Activated T-cell treated with anti-CD3 and anti-CD28 coated beads, Interleukin-2, amount 50 U/mL, for 72 hours (primary cell): ENCODE data around the gene UBL7. TPM values are rescaled to one million over a fixed set of nuclear protein-coding genes. Genes with fewer than 3 reads are reported as not detected.

Experiments
- ATAC-seq, 2 donors: fragments of 150-1000 bp; cut with Tn5 transposase; replicated peaks in 1 of 2; 2 replicates each; pipeline ENCODE4 v1.10.0; 2021; ENCODE audit warnings: moderate library complexity in 2 of 2, mild to moderate bottlenecking in 1 of 2
- DNase-seq, 2 donors: peaks; one replicate each; pipeline ENCODE4 v3.0.0; 2021 to 2022; ENCODE audit warnings: mixed read lengths in 1 of 2
- H3K27ac Mint-ChIP-seq: one replicate; pipeline ENCODE4 v1.8.0; 2022; ENCODE audit warnings: mild to moderate bottlenecking, moderate library complexity, mixed read lengths
- H3K27me3 Mint-ChIP-seq: one replicate; pipeline ENCODE4 v1.8.0; 2022; ENCODE audit warnings: low read depth, mixed read lengths
- H3K36me3 Mint-ChIP-seq, 2 donors: one replicate each; pipeline ENCODE4 v1.8.0; 2022; ENCODE audit warnings: mixed read lengths in 2 of 2, mild to moderate bottlenecking in 1 of 2; ENCODE audit not compliant: insufficient read depth in 2 of 2
- H3K4me1 Mint-ChIP-seq: one replicate; pipeline ENCODE4 v1.8.0; 2022; ENCODE audit warnings: low read depth, mixed read lengths
- H3K4me3 Mint-ChIP-seq, 2 donors: one replicate each; pipeline ENCODE4 v1.8.0; 2022; ENCODE audit warnings: mild to moderate bottlenecking in 2 of 2, mixed read lengths in 2 of 2, moderate library complexity in 2 of 2
- H3K9me3 Mint-ChIP-seq, 2 donors: one replicate each; pipeline ENCODE4 v1.8.0; 2022; ENCODE audit warnings: mixed read lengths in 2 of 2
- total RNA-seq, 2 donors: library from RNA; stranded (reverse); gene quantifications; one replicate each; pipeline ENCODE4 v1.2.3, GENCODE V29; 2022

Gene UBL7
- total RNA-seq, 2 donors from 2014 or later, result 47.8 to 55.1 TPM

DNA sequence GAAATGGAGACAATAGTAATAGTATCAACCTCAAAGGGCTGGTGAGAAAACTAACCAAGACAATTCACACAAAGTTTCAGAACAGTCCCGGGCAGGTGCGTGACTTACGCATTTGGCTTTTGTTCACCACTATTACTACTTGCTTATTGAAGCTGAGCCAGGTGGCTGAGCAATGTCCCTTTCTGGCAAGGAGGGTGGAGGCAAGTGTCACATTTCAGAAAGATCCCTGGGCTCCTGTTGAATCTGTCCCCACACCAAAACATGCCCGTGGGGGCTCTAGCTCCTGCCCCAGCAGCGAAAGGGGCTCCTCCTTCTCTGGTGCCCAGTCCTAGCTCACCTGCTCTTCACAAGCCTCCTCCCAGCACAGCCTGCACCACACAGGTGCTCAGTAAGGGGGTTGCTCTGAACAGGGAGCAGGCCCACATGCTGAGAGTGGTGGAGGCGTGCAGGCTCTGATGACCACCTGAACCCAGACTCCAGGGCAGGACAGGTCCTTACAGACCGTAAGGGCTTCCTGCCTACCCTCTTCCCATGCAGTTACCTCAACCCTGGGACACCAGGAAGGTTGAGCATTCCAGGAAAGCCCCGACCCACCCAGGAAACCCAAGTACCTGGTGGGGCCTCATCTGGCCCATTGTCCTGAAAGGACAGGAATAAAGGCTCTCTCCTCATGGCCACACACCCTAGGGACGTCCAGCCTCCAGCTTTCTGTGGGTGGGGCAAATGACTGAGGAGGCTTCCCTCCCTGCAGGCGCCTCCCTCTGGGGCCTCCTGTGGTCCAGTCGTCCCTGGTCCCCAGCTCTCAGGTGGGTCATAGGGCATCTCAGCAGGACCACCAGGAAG is 59.8 kb downstream of the UBL7 start:
- Mint-ChIP-seq H3K4me1 (peaks cover 95% of the 10 kb centered on the region), H3K36me3 (no peaks in the 10 kb centered on the region), H3K4me3 (peak overlapping the region; percentile 42 to 67), H3K27me3 (no peaks in the 10 kb centered on the region), H3K9me3 (no peaks in the 10 kb centered on the region), H3K27ac (peak overlapping the region; percentile 79)
- DNase-seq (peak; percentile 50 to 76), ATAC-seq (peak; percentile 20 to 36)

- H3K4me3 Mint-ChIP-seq, result peak overlapping the region; percentile 42 to 67
- H3K4me1 Mint-ChIP-seq, result peaks cover 95% of the 10 kb centered on the region
- ATAC-seq (peak; percentile 4 to 24), DNase-seq (peak; percentile 43 to 66)
- H3K36me3 Mint-ChIP-seq, result no peaks in the 10 kb centered on the region
- no peaks in the 10 kb centered on the region for H3K9me3 Mint-ChIP-seq
- H3K27ac Mint-ChIP-seq, result peak overlapping the region; percentile 79
- H3K27me3 Mint-ChIP-seq, result no peaks in the 10 kb centered on the region
Observed at GRCh38 chr15:74400313-74400860, 60.6 kb downstream of the UBL7 start.

- Mint-ChIP-seq H3K4me1 (peaks cover 100% of the 10 kb centered on the region), H3K27ac (peak overlapping the region; percentile 79), H3K27me3 (no peaks in the 10 kb centered on the region), H3K4me3 (peak overlapping the region; percentile 42 to 67), H3K9me3 (no peaks in the 10 kb centered on the region), H3K36me3 (no peaks in the 10 kb centered on the region)
- peak; percentile 67 to 75 for DNase-seq
- ATAC-seq, result peak; percentile 4 to 16
Observed at GRCh38 chr15:74399511-74400312, 61.2 kb downstream of the UBL7 start.

GRCh38 chr15:74399100-74399499 is 61.9 kb downstream of the UBL7 start:
- Mint-ChIP-seq H3K27me3 (no peaks in the 10 kb centered on the region), H3K27ac (peak overlapping the region; percentile 63), H3K4me1 (peaks cover 100% of the 10 kb centered on the region), H3K36me3 (no peaks in the 10 kb centered on the region), H3K4me3 (peak overlapping the region; percentile 33 to 46), H3K9me3 (no peaks in the 10 kb centered on the region)
- ATAC-seq (no peak), DNase-seq (no peak)

GRCh38 chr15:74398183-74398582 is 62.8 kb downstream of the UBL7 start:
- no peaks in the 10 kb centered on the region for H3K9me3 Mint-ChIP-seq
- no peaks in the 10 kb centered on the region for H3K27me3 Mint-ChIP-seq
- DNase-seq, result no peak

DNA sequence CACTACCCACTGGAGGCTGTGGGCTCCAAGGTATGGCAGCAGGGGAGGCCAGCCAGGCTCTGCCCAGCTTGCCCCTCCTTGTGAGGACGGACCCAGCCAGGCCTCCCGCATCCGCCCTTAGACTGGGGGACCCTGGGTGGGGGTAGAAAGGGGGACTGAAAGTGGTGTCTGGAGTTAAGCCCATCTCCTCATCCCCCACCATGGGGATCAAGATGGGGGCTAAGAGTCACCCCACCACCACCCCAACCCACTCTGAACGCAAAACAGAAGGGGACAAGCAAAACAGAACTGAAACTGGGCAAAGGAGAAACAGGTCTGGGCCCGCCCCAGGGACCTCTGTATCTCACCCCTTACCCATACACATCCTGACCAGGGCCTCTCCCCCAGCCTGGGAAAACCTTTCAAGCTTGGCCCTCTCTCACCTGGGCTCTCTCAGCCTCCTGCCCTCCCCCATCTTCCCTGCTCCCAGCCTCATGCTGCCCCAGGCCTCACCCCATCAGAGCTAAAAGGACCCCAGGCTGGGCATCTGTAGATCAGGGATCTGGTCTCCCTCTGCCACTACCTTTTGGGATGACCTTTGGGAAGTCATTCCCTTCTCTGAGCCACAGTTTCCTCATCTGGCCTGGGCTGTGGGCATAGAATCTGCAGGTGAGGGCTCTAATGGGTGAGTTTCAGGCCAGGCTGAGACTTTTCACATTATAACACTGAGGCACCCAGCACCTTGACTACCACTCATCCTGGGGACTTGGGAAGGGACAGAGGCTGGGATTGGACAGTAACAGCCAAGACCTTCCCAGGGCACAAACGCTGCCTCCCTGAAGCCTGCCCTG is 63.5 kb downstream of the UBL7 start:
- Mint-ChIP-seq H3K4me1 (peaks cover 100% of the 10 kb centered on the region), H3K27me3 (no peaks in the 10 kb centered on the region), H3K4me3 (peak overlapping the region; percentile 69 to 74), H3K27ac (peak overlapping the region; percentile 49), H3K9me3 (no peaks in the 10 kb centered on the region), H3K36me3 (no peaks in the 10 kb centered on the region)
- DNase-seq (peak in 1 of 2 donors; percentile 34), ATAC-seq (peak in 1 of 2 donors; percentile 0)

More at GRCh38 chr15:74398183-74398582, 62.8 kb downstream of the UBL7 start:
- Mint-ChIP-seq H3K4me3 (peak overlapping the region; percentile 42 to 74), H3K4me1 (peaks cover 100% of the 10 kb centered on the region), H3K27ac (peak overlapping the region; percentile 29), H3K36me3 (no peaks in the 10 kb centered on the region)
- ATAC-seq, result no peak

DNA sequence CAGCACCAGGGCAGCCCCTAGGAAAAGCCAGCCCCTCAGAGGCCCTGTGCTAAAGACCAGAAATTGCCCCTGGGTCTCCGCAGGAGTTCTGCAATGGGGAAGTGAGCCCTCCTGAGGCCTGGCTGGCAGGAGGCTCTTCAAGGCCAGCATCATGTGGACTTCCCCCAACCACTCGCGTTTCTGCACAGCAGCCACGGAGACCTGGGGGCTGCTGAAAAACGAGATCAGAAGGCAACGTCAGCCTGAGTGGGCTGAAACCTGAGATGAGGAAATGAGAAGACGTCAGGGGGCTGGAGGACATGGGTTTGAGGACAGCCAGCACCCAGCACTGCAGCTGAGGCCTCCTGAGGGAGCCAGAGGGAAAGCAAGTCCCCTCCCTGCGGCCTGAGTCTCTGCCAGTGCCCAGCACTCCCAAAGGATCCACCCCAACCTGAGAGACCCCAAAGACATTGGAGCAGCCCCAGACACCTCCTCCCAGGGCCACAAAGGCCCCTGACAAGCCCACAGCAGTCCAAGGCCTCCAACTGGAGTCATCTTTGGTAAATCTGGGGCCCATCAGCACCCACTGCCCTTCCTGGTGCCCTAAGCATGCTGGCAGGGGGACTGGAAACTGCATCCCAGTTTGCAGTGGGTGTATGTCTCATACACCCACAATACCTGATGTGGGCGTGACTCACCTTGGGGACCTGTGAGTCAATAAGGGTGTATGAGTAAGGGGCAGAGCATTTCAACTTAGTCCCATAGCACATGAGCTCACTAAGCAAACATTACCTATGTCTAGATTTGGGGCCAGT is 64.3 kb downstream of the UBL7 start:
- Mint-ChIP-seq H3K4me3 (peak overlapping the region; percentile 69 to 74), H3K27ac (peak overlapping the region; percentile 91), H3K27me3 (no peaks in the 10 kb centered on the region), H3K9me3 (no peaks in the 10 kb centered on the region), H3K4me1 (peaks cover 100% of the 10 kb centered on the region), H3K36me3 (no peaks in the 10 kb centered on the region)
- peak; percentile 74 to 84 for DNase-seq
- peak; percentile 72 to 75 for ATAC-seq

GRCh38 chr15:74396146-74396438 is 64.9 kb downstream of the UBL7 start:
- Mint-ChIP-seq H3K27ac (peak overlapping the region; percentile 91), H3K4me1 (peaks cover 100% of the 10 kb centered on the region), H3K27me3 (no peaks in the 10 kb centered on the region), H3K4me3 (peak overlapping the region; percentile 69 to 74), H3K36me3 (no peaks in the 10 kb centered on the region), H3K9me3 (no peaks in the 10 kb centered on the region)
- ATAC-seq, result no peak
- DNase-seq, result no peak

Other genes with a start within 250 kb of the UBL7 start
- not detected for gene CCDC33, start 224.8 kb downstream of the UBL7 start, total RNA-seq
- gene CYP11A1, start 93.5 kb downstream of the UBL7 start, total RNA-seq, result under 1 TPM; 0.21 to 0.26 TPM
- gene SEMA7A, start 27.2 kb downstream of the UBL7 start, total RNA-seq, result 10 to 100 TPM; 46.7 to 57.1 TPM
- 10 to 100 TPM; 47.6 to 53.8 TPM for gene ARID3B, start 80.1 kb upstream of the UBL7 start, total RNA-seq
- gene CLK3, start 154.7 kb upstream of the UBL7 start, total RNA-seq, result 100 to 1,000 TPM; 116 to 120 TPM
- 10 to 100 TPM; 50.6 to 52.3 TPM for gene EDC3, start 234.9 kb upstream of the UBL7 start, total RNA-seq